Ishikawa (cell line): ENCODE data around the gene KLF6.

Experiments
- CEBPB ChIP-seq: IDR thresholded peaks from 2 replicates; pipeline ENCODE4 v1.6.1; 2012
- CREB1 ChIP-seq: IDR thresholded peaks from 2 replicates; pipeline ENCODE4 v1.6.1; 2012; ENCODE audit warnings: low read depth
- EP300 ChIP-seq: IDR thresholded peaks from 2 replicates; pipeline ENCODE4 v1.6.1; 2012; ENCODE audit warnings: borderline replicate concordance
- FOXM1 ChIP-seq: IDR thresholded peaks from 2 replicates; pipeline ENCODE4 v1.6.1; 2012; ENCODE audit warnings: low read depth, borderline replicate concordance
- RAD21 ChIP-seq: IDR thresholded peaks from 2 replicates; pipeline ENCODE4 v1.6.1; 2012; ENCODE audit warnings: low read depth
- REST ChIP-seq: IDR thresholded peaks from 2 replicates; pipeline ENCODE4 v1.6.1; 2012; ENCODE audit warnings: low read depth, mild to moderate bottlenecking
- TAF1 ChIP-seq: IDR thresholded peaks from 2 replicates; pipeline ENCODE4 v1.6.1; 2012; ENCODE audit warnings: low read depth, mild to moderate bottlenecking
- TCF12 ChIP-seq: IDR thresholded peaks from 2 replicates; pipeline ENCODE4 v1.6.1; 2012; ENCODE audit warnings: low read depth

- no peak for TF ChIP-seq FOXM1
- TF ChIP-seq EP300, result no peak
- no peak for TF ChIP-seq TAF1
- TF ChIP-seq TCF12, result no peak
- no peak for TF ChIP-seq CREB1
- no peak for TF ChIP-seq CEBPB
- no peak for TF ChIP-seq REST
- no peak for TF ChIP-seq RAD21
These were observed 3.4 kb downstream of the KLF6 start for GRCh38 chr10:3781468-3782145.
